ENCODE data around the gene SAP25.

DNA sequence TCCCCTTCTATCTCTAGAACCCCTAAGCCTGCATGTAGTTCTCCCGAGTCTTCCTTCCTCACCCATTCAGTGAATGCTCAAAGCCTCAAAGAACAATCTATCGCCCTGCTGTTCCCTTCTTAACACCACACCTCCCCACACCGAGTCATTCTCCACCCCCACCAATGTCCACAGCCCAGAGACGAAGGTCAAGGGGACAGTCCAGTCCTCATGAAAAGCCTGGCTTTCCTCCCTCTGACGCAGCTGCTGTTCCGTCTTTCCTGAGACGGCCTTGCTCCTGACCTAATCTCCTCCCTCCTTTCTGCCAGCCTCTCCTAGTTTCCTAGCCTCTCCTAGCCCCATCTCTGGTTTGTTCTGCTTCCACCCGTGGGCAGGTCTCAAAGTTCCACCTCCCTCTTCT is 47.9 kb upstream of the SAP25 start:
- TF ChIP-seq POLR2A (IDR thresholded peaks at IDR 0.05): no peak
- TF ChIP-seq, protein P1, sequence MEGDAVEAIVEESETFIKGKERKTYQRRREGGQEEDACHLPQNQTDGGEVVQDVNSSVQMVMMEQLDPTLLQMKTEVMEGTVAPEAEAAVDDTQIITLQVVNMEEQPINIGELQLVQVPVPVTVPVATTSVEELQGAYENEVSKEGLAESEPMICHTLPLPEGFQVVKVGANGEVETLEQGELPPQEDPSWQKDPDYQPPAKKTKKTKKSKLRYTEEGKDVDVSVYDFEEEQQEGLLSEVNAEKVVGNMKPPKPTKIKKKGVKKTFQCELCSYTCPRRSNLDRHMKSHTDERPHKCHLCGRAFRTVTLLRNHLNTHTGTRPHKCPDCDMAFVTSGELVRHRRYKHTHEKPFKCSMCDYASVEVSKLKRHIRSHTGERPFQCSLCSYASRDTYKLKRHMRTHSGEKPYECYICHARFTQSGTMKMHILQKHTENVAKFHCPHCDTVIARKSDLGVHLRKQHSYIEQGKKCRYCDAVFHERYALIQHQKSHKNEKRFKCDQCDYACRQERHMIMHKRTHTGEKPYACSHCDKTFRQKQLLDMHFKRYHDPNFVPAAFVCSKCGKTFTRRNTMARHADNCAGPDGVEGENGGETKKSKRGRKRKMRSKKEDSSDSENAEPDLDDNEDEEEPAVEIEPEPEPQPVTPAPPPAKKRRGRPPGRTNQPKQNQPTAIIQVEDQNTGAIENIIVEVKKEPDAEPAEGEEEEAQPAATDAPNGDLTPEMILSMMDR (IDR thresholded peaks at IDR 0.05): no peak
